ENCODE measurements around the gene OSBP2.
"Not testable (repeated sequence)": the region's sequence is repeated elsewhere in the genome, so short reads cannot be mapped to it uniquely, and the experiment has no call there.

OSBP2 gene

GRCh38 chr22:30721741-30722140 is 27.1 kb downstream of the OSBP2 start:
- no peak overlapping the region for H3K27ac ChIP-seq

GRCh38 chr22:30728826-30729225 is 34.2 kb downstream of the OSBP2 start:
- no peaks in the 10 kb centered on the region for H3K4me1 ChIP-seq
- H3K9me3 ChIP-seq (ENCODE audit: control insufficient read depth, low read length), result no peaks in the 10 kb centered on the region
- H3K36me3 ChIP-seq (ENCODE audit: control insufficient read depth, insufficient read depth, low read length), result no peaks in the 10 kb centered on the region
- H2AFZ ChIP-seq, result no peak overlapping the region
- no peak overlapping the region for H3K4me2 ChIP-seq (ENCODE audit: low read length)
- H3K9ac ChIP-seq, result no peak overlapping the region
- no peak overlapping the region for H3K4me3 ChIP-seq (ENCODE audit: low read depth, low read length)
- no peak for TF ChIP-seq CTCF (IDR thresholded peaks at IDR 0.05)
- H3K27ac ChIP-seq, result no peak overlapping the region
- H3K27me3 ChIP-seq (ENCODE audit: control insufficient read depth, insufficient read depth, low read length), result no peaks in the 10 kb centered on the region
- H3K79me2 ChIP-seq, result no peaks in the 10 kb centered on the region

More at GRCh38 chr22:30721741-30722140, 27.1 kb downstream of the OSBP2 start:
- Histone ChIP-seq H3K4me3 (ENCODE audit: low read depth, low read length) (no peak overlapping the region), H3K9ac (no peak overlapping the region), H3K27me3 (ENCODE audit: control insufficient read depth, insufficient read depth, low read length) (no peaks in the 10 kb centered on the region), H3K36me3 (ENCODE audit: control insufficient read depth, insufficient read depth, low read length) (no peaks in the 10 kb centered on the region), H2AFZ (no peak overlapping the region), H3K79me2 (no peaks in the 10 kb centered on the region), H3K4me2 (ENCODE audit: low read length) (no peak overlapping the region), H3K9me3 (ENCODE audit: control insufficient read depth, low read length) (no peaks in the 10 kb centered on the region), H3K4me1 (no peaks in the 10 kb centered on the region)
- no peak for TF ChIP-seq CTCF (IDR thresholded peaks at IDR 0.05)

GRCh38 chr22:30731658-30732057 is 37.0 kb downstream of the OSBP2 start:
- no peak overlapping the region for H2AFZ ChIP-seq
- H3K27me3 ChIP-seq (ENCODE audit: control insufficient read depth, insufficient read depth, low read length), result no peaks in the 10 kb centered on the region
- H3K36me3 ChIP-seq (ENCODE audit: control insufficient read depth, insufficient read depth, low read length), result no peaks in the 10 kb centered on the region
- no peak overlapping the region for H3K4me3 ChIP-seq (ENCODE audit: low read depth, low read length)
- no peak for TF ChIP-seq CTCF (IDR thresholded peaks at IDR 0.05)
- no peak overlapping the region for H3K4me2 ChIP-seq (ENCODE audit: low read length)
- no peak overlapping the region for H3K27ac ChIP-seq
- H3K79me2 ChIP-seq, result no peaks in the 10 kb centered on the region
- no peaks in the 10 kb centered on the region for H3K4me1 ChIP-seq
- H3K9ac ChIP-seq, result no peak overlapping the region
- H3K9me3 ChIP-seq (ENCODE audit: control insufficient read depth, low read length), result no peaks in the 10 kb centered on the region

GRCh38 chr22:30732426-30732825 is 37.8 kb downstream of the OSBP2 start:
- no peaks in the 10 kb centered on the region for H3K9me3 ChIP-seq (ENCODE audit: control insufficient read depth, low read length)
- H3K36me3 ChIP-seq (ENCODE audit: control insufficient read depth, insufficient read depth, low read length), result no peaks in the 10 kb centered on the region
- no peaks in the 10 kb centered on the region for H3K79me2 ChIP-seq
- no peak overlapping the region for H3K27ac ChIP-seq
- H3K4me2 ChIP-seq (ENCODE audit: low read length), result no peak overlapping the region
- H3K27me3 ChIP-seq (ENCODE audit: control insufficient read depth, insufficient read depth, low read length), result no peaks in the 10 kb centered on the region
- no peak for TF ChIP-seq CTCF (IDR thresholded peaks at IDR 0.05)
- H3K9ac ChIP-seq, result no peak overlapping the region
- H3K4me3 ChIP-seq (ENCODE audit: low read depth, low read length), result no peak overlapping the region
- H2AFZ ChIP-seq, result no peak overlapping the region
- no peaks in the 10 kb centered on the region for H3K4me1 ChIP-seq

- no peak overlapping the region for H3K9ac ChIP-seq
- no peaks in the 10 kb centered on the region for H3K36me3 ChIP-seq (ENCODE audit: control insufficient read depth, insufficient read depth, low read length)
- H3K27me3 ChIP-seq (ENCODE audit: control insufficient read depth, insufficient read depth, low read length), result no peaks in the 10 kb centered on the region
- no peak overlapping the region for H3K4me3 ChIP-seq (ENCODE audit: low read depth, low read length)
- no peak overlapping the region for H3K4me2 ChIP-seq (ENCODE audit: low read length)
- H3K9me3 ChIP-seq (ENCODE audit: control insufficient read depth, low read length), result no peaks in the 10 kb centered on the region
- no peak for TF ChIP-seq CTCF (IDR thresholded peaks at IDR 0.05)
- no peaks in the 10 kb centered on the region for H3K79me2 ChIP-seq
- no peaks in the 10 kb centered on the region for H3K4me1 ChIP-seq
- H3K27ac ChIP-seq, result no peak overlapping the region
- no peak overlapping the region for H2AFZ ChIP-seq
These were observed 38.5 kb downstream of the OSBP2 start for GRCh38 chr22:30733181-30733631.

GRCh38 chr22:30740007-30740406 is 45.3 kb downstream of the OSBP2 start:
- not testable (repeated sequence) for H2AFZ ChIP-seq; H3K4me1 ChIP-seq; H3K27ac ChIP-seq; H3K4me2 ChIP-seq (ENCODE audit: low read length); H3K9ac ChIP-seq; H3K4me3 ChIP-seq (ENCODE audit: low read depth, low read length); H3K79me2 ChIP-seq; H3K9me3 ChIP-seq (ENCODE audit: control insufficient read depth, low read length); H3K36me3 ChIP-seq (ENCODE audit: control insufficient read depth, insufficient read depth, low read length); H3K27me3 ChIP-seq (ENCODE audit: control insufficient read depth, insufficient read depth, low read length)

GRCh38 chr22:30740511-30740910 is 45.8 kb downstream of the OSBP2 start:
- not testable (repeated sequence) for H3K9ac ChIP-seq; H3K79me2 ChIP-seq; H3K4me2 ChIP-seq (ENCODE audit: low read length); H3K4me1 ChIP-seq; H3K27ac ChIP-seq; H3K9me3 ChIP-seq (ENCODE audit: control insufficient read depth, low read length); H3K27me3 ChIP-seq (ENCODE audit: control insufficient read depth, insufficient read depth, low read length); H3K36me3 ChIP-seq (ENCODE audit: control insufficient read depth, insufficient read depth, low read length); H3K4me3 ChIP-seq (ENCODE audit: low read depth, low read length); H2AFZ ChIP-seq
